NB4 (cell line): ENCODE measurements around the gene SLC9A6.

Experiments
- CTCF ChIP-seq: IDR thresholded peaks from one replicate; pipeline ENCODE4 v1.5.1; 2012; ENCODE audit warnings: low read depth, low read length
- MYC ChIP-seq: IDR thresholded peaks from 2 replicates; pipeline ENCODE4 v1.6.1; 2011; ENCODE audit warnings: low read depth, low read length
- POLR2A ChIP-seq: IDR thresholded peaks from 2 replicates; pipeline ENCODE4 v1.6.1; 2011; ENCODE audit warnings: mild to moderate bottlenecking; ENCODE audit not compliant: insufficient read length; ENCODE audit errors: extremely low read depth

GRCh38 chrX:136080766-136081165, 95.5 kb downstream of the SLC9A6 start:
- no peak for TF ChIP-seq CTCF
- TF ChIP-seq MYC = no peak
- TF ChIP-seq POLR2A = no peak
